Measurements from ENCODE around the gene ATXN1. TPM values are rescaled to one million over a fixed set of nuclear protein-coding genes. Genes with fewer than 3 reads are reported as not detected.

ATXN1 gene
- total RNA-seq, 4 donors from 2014 or later = 48.7 to 166 (median 105) TPM

DNA sequence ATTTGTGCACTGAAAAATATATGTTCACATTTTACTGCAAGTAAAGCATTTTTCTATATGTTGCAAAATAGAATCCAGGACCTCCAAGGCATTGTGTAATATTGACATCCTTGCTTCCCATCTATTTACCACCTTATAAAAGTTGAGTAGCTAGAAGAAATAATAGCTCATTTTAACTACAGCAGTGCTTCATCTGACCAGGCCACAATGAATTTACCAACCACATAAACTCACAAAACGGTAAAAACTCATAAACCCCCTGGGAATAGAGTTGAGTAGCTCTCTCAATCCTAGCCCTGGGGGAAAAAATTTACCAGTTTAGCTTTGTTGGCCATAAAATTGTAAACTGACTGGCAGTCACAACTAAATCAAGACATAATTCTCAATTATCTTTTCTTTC, 3.9 kb downstream of the ATXN1 start:
- 53 to 54% methylated on average over 1 of the region's 1 CpG for WGBS, 2 donors (ENCODE audit: low coverage in 1 of 2)
- intact Hi-C loops (cut with DNase I; ENCODE audit: low total_unique reads) = no loop called here
- Histone ChIP-seq H3K27ac (no peak overlapping the region), H3K9me3 (no peaks in the 10 kb centered on the region), H3K4me1 (peaks cover 14 to 65% (median 48%) of the 10 kb centered on the region in 4 donors), H3K27me3 (no peaks in the 10 kb centered on the region), H3K36me3 (no peaks in the 10 kb centered on the region), H3K4me3 (no peak overlapping the region)
- TF ChIP-seq, protein P1, sequence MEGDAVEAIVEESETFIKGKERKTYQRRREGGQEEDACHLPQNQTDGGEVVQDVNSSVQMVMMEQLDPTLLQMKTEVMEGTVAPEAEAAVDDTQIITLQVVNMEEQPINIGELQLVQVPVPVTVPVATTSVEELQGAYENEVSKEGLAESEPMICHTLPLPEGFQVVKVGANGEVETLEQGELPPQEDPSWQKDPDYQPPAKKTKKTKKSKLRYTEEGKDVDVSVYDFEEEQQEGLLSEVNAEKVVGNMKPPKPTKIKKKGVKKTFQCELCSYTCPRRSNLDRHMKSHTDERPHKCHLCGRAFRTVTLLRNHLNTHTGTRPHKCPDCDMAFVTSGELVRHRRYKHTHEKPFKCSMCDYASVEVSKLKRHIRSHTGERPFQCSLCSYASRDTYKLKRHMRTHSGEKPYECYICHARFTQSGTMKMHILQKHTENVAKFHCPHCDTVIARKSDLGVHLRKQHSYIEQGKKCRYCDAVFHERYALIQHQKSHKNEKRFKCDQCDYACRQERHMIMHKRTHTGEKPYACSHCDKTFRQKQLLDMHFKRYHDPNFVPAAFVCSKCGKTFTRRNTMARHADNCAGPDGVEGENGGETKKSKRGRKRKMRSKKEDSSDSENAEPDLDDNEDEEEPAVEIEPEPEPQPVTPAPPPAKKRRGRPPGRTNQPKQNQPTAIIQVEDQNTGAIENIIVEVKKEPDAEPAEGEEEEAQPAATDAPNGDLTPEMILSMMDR (IDR thresholded peaks at IDR 0.05) = no peak
- TF ChIP-seq POLR2AphosphoS5 (IDR thresholded peaks at IDR 0.05) (no peak), POLR2A (IDR thresholded peaks at IDR 0.05) (no peak), EP300 (IDR thresholded peaks at IDR 0.05; ENCODE audit: low read depth) (no peak)
- DNase-seq = no peak
- in situ Hi-C loops (cut with MboI; ENCODE audit: low pct_ligation_motif_present in 1 of 4, low pct_unique_long_range_greater_than_20kb in 1 of 4, low sequenced_read_pairs in 3 of 4) = loop anchor here in 1 of 4 donors (25.0 kb wide), 1 partner anchor 420 kb away; no protein-coding TSS in a partner anchor

DNA sequence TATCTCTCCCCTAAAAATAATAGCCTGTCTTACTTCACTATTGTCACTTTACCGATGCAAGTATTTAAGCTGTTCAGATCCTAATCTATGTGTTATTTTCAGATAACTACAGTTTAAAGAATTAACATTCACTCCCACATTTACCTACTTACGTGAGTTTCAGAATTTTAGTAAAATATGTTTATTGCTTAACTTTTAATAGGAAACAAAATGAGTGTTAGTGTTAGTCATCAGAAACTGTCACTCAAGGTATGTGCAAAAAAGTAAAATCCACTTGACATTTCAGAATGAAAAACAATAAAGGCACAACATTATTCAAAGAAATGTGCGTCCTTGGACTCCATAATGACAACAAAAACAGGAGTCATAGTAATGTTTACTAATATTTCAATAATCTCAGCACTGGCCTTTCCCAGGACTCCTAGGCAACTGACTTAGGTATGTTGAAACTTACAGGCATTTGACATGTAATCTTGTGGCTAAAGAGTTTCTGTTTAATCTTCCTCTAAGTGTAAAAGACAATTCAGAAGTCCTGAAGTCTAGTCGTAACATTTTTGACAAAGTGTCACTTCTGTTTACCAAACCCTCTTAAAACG, 4.5 kb downstream of the ATXN1 start:
- 76 to 78% methylated on average over 5 of the region's 5 CpGs for WGBS, 2 donors (ENCODE audit: low coverage in 1 of 2)
- intact Hi-C loops (cut with DNase I; ENCODE audit: low total_unique reads) = no loop called here
- H3K4me3 ChIP-seq = no peak overlapping the region
- TF ChIP-seq, protein P1 (IDR thresholded peaks at IDR 0.05) = no peak
- TF ChIP-seq POLR2A (IDR thresholded peaks at IDR 0.05) = no peak
- H3K36me3 ChIP-seq = no peaks in the 10 kb centered on the region
- H3K27me3 ChIP-seq = no peaks in the 10 kb centered on the region
- no peak for DNase-seq
- H3K9me3 ChIP-seq = no peaks in the 10 kb centered on the region
- peaks cover 14 to 71% (median 52%) of the 10 kb centered on the region in 4 donors for H3K4me1 ChIP-seq
- H3K27ac ChIP-seq = no peak overlapping the region
- in situ Hi-C loops (cut with MboI; ENCODE audit: low pct_ligation_motif_present in 1 of 4, low pct_unique_long_range_greater_than_20kb in 1 of 4, low sequenced_read_pairs in 3 of 4) = loop anchor here in 1 of 4 donors (25.0 kb wide), 1 partner anchor 419 kb away; no protein-coding TSS in a partner anchor

DNA sequence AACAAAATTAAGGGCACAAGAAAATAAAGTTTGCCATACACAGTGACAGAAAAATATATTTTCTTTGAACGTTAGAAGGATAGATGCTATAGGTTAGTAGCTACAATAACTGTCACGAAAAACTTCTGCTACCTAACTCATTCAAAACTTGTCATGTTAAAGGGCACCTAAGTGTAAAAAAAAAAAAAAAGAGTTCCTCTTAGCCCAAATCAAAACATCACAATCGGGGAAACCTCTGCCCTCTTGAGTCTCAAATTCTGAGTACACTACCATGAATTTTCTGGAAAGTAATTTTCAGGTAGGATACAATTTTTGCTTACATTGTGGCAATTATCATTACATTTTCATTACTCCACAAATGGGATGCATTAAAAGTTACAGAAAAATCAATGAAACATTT, 5.7 kb downstream of the ATXN1 start:
- no peak overlapping the region for H3K4me3 ChIP-seq
- no peak for DNase-seq
- H3K9me3 ChIP-seq = no peaks in the 10 kb centered on the region
- no peaks in the 10 kb centered on the region for H3K36me3 ChIP-seq
- H3K27ac ChIP-seq = peak overlapping the region; percentile 64 to 76 (median 69)
- TF ChIP-seq POLR2A (IDR thresholded peaks at IDR 0.05) (no peak), POLR2AphosphoS5 (IDR thresholded peaks at IDR 0.05) (no peak), EP300 (IDR thresholded peaks at IDR 0.05; ENCODE audit: low read depth) (no peak)
- TF ChIP-seq, protein P1 (IDR thresholded peaks at IDR 0.05) = no peak
- in situ Hi-C loops (cut with MboI; ENCODE audit: low pct_ligation_motif_present in 1 of 4, low pct_unique_long_range_greater_than_20kb in 1 of 4, low sequenced_read_pairs in 3 of 4) (loop anchor here in 1 of 4 donors (25.0 kb wide), 1 partner anchor 418 kb away; no protein-coding TSS in a partner anchor), intact Hi-C loops (cut with DNase I; ENCODE audit: low total_unique reads) (no loop called here)
- H3K4me1 ChIP-seq = peaks cover 14 to 79% (median 60%) of the 10 kb centered on the region in 4 donors
- no peaks in the 10 kb centered on the region for H3K27me3 ChIP-seq
- WGBS, 2 donors (ENCODE audit: low coverage in 1 of 2) = 25 to 54% methylated on average over 1 to 3 of the region's 3 CpGs

DNA sequence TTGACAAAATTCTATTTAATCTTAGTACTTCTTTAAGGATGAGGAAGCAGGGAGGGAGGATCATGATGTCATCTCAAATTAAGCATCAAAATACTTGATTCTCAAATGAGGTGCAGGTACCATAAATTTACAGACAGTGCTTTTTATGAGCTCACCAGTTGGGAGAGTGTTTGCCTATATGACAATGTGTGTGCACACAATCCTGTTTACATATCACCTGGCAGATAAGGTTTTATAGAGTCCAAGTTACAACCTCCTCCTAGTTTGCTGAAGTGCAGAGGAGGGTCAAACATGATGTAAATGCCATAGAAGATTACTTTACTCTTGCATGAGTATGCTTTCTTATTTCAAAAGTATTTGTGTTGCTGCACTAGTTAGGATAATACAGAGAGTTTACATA, 6.4 kb downstream of the ATXN1 start:
- peaks cover 14 to 79% (median 60%) of the 10 kb centered on the region in 4 donors for H3K4me1 ChIP-seq

More for the DNA sequence above, 6.4 kb downstream of the ATXN1 start:
- peak overlapping the region; percentile 64 to 76 (median 69) for H3K27ac ChIP-seq
- no peak for DNase-seq
- H3K27me3 ChIP-seq = no peaks in the 10 kb centered on the region
- TF ChIP-seq EP300 (IDR thresholded peaks at IDR 0.05; ENCODE audit: low read depth) (peak; percentile 67), POLR2A (IDR thresholded peaks at IDR 0.05) (no peak), POLR2AphosphoS5 (IDR thresholded peaks at IDR 0.05) (peak in 2 of 3 donors; percentile 57 to 73)
- TF ChIP-seq, protein P1 (IDR thresholded peaks at IDR 0.05) = no peak
- intact Hi-C loops (cut with DNase I; ENCODE audit: low total_unique reads) (no loop called here), in situ Hi-C loops (cut with MboI; ENCODE audit: low pct_ligation_motif_present in 1 of 4, low pct_unique_long_range_greater_than_20kb in 1 of 4, low sequenced_read_pairs in 3 of 4) (loop anchor here in 1 of 4 donors (25.0 kb wide), 1 partner anchor 418 kb away; no protein-coding TSS in a partner anchor)
- H3K9me3 ChIP-seq = no peaks in the 10 kb centered on the region
- H3K36me3 ChIP-seq = no peaks in the 10 kb centered on the region
- no peak overlapping the region for H3K4me3 ChIP-seq

All from transverse colon (tissue), 4 donors.